CD1c-positive myeloid dendritic cell (primary cell): ENCODE measurements around the gene CNOT1.
"Not testable (repeated sequence)": the region's sequence is repeated elsewhere in the genome, so short reads cannot be mapped to it uniquely, and the experiment has no call there.

Experiments
- DNase-seq: peaks from one replicate; pipeline ENCODE4 v3.0.0-alpha.2; 2016; ENCODE audit errors: extremely low spot score

The CNOT1 gene

DNA sequence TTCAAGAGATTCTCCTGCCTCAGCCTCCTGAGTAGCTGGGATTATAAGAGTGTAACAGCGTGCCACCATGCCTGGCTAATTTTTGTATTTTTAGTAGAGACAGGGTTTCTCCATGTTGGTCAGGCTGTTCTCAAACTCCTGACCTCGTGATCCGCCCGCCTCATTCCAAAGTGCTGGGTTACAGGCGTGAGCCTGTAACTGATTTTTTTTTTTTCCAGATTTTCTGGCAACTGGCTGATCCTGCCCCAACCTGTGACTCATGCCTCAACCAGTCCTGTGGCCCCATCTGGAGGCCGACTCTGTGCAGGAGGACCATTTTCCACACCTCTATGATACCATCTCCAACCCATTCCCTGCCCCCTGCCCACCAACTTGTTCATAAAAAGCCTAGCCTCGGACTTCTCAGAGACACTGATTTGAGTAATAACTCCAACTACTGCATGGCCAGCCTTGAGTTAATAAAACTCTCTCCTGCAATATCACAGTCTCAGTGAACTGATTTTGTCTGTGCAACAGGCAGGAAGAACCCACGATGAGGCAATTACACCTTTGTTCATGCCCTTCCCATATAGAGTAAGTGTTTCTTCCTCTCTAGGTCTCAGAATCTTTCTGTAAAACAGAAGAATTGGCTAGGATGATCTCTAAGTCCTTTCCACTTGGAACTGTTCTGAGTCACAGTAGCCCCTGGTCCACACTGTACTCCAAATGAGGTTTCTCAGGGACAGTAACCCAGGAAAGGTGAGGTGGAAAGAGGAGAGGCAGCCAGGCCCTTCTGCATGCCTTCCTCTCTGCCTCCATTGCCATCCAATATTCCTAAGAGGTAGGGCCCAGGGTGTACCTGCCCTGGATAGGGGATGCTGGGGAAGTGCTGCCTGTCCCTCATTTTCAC, 8.8 kb upstream of the CNOT1 start:
- DNase-seq, result no peak

DNA sequence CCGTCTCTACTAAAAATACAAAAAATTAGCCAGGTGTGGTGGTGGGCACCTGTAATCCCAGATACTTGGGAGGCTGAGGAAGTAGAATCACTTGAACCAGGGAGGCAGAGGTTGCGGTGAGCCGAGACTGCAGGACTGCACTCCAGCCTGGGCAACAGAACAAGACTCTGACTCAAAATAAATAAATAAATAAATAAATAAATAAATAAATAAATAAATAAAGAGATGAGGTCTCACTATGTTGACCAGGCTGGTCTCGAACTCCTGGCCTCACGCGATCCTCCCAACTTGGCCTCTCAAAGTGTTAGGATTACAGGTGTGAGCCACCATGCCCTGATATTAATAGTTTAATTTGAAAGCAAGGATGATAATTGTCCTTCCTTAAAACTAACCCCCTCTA, 7.4 kb upstream of the CNOT1 start:
- not testable (repeated sequence) for DNase-seq

DNA sequence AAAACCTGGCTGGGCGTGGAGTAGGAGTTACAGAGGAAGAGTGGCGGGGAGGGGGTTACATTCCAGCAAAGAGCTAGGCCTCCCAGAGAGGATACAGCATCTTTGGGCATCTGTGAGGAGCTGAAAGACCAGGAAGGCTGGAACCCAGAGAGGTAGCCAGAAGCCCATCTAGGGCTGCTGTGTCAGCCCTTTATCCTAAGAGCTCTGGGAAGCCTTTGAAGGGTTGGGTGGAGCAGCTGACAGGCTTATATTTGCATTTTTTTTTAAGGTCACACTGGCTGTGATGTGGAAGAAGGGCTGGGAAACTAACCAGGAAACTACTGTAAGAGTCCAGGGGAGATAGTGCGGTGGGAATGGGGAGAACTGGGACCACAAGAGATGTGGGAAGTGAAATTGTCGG, 6.8 kb upstream of the CNOT1 start:
- no peak for DNase-seq

- no peak for DNase-seq
Observed at GRCh38 chr16:58635502-58635901, 5.9 kb upstream of the CNOT1 start.

- DNase-seq, result no peak
Observed at GRCh38 chr16:58634265-58634802, 4.7 kb upstream of the CNOT1 start.

GRCh38 chr16:58628845-58629732, 537 bp downstream of the CNOT1 start:
- DNase-seq, result peak; percentile 81

DNA sequence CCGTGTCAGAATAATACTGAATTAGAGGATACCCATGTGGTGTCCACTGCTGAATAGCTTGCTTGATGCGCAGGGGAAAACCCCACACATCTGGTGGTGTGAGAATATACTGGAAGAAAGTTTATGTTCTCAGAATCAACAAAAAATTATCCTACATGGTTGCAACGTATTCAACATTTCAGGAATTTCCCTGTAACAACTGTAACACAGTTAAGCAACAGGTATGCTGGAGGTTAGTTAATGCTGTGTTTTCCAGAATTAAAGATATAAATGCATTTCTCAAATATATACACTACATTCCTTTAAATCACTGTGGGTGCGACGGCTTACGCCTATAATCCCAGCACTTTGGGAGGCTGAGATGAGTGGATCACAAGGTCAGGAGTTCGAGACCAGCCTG, 5.4 kb downstream of the CNOT1 start:
- DNase-seq, result no peak

DNA sequence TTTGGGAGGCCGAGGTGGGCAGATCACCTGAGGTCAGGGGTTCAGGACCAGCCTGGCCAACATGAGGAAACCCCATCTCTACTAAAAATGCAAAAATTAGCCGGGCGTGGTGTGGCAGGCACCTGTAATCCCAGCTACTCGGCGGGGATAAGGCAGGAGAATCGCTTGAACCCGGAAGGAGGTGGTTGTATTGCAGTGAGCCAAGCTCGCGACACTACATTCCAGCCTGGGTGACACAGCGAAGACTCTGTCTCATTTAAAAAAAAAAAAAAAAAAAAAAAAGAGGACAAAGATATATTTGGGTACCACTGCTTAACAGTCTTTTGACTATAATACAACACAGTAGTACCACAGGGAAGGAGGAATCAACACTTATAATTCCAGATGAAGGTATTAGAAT, 9.2 kb downstream of the CNOT1 start:
- no peak for DNase-seq

GRCh38 chr16:58615280-58615679, 14.3 kb downstream of the CNOT1 start:
- no peak for DNase-seq

- no peak for DNase-seq
Observed at GRCh38 chr16:58614860-58615259, 14.8 kb downstream of the CNOT1 start.

DNA sequence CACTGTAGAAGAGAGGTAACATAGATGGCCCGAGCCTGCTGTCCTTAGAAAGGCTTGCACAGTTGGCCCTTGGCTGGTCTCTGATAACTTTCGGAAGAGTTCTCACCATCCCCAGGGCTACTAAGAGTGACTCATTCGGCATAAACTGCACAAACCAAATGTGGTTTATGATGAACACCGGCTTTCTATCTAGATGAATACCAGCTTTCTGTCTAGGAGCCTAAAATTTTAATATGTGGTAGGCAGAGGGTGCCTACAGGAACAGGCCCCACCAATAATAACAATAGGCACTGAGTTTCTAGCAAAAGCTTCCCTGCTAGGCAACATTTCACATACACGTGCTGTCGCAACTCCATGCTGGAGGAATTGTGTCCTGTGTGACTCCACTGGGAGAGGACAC, 15.4 kb downstream of the CNOT1 start:
- no peak for DNase-seq

DNA sequence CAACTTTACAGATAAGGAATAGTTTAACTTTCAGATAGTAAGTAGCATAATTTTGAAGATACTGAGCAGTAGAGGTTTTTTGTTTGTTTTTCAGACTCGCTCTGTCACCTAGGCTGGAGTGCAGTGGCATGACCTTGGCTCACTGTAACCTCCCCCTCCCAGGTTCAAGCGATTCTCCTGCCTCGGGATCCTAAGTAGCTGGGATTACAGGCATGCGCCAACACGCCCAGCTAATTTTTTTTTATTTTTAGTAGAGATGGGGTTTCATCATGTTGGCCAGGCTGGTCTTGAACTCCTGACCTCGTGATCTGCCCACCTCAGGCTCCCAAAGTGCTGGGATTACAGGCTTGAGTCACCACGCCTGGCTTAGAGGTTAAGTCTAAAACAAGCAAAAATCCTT, 16.7 kb downstream of the CNOT1 start:
- not testable (repeated sequence) for DNase-seq

DNA sequence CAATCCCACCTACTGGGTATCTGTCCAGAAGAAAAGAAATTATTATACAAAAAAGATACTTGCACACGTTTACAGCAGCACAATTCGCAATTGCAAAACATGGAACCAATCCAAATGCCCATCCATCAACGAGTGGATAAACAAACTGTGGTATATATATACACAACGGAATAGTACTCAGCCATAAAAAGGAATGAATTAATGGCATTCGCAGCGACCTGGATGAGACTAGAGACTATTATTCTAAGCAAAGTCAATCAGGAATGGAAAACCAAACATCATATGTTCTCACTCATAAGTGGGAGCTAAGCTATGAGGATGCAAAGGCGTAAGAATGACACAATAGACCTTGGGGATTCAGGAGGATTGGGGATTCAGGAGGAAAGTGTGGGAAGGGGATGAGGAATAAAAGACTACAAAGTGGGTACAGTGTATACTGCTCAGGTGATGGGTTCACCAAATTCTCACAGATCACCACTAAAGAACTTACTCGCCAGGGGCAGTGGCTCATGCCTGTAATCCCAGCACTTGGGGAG, 21.0 kb downstream of the CNOT1 start:
- no peak for DNase-seq

- no peak for DNase-seq
Observed at GRCh38 chr16:58605562-58605961, 24.1 kb downstream of the CNOT1 start.

- DNase-seq, result no peak
Observed at GRCh38 chr16:58591083-58591482, 38.5 kb downstream of the CNOT1 start.

DNA sequence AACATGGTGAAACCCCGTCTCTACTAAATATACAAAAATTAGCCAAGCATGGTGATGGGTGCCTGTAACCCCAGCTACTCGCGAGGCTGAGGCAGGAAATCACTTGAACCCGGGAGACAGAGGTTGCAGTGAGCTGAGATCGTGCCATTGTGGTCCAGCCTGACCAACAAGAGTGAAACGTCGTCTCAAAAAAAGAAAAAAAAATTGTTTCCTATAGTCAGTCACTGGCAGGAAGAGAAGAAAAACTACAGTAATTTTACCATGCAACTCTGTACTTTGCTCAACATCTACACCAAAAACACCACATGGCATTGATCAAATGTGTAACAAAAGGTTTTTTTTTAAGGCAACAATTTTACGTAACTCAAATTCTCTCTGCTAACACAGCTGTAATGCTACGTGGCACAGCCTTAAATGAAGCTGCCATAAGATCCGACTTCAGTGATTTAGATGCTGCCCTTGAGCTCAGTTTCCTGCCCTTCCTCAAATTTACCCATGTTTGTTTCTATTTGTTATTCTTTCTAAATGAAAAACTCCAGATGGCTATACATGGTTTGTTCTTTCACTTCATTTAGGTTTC, 40.2 kb downstream of the CNOT1 start:
- no peak for DNase-seq

DNA sequence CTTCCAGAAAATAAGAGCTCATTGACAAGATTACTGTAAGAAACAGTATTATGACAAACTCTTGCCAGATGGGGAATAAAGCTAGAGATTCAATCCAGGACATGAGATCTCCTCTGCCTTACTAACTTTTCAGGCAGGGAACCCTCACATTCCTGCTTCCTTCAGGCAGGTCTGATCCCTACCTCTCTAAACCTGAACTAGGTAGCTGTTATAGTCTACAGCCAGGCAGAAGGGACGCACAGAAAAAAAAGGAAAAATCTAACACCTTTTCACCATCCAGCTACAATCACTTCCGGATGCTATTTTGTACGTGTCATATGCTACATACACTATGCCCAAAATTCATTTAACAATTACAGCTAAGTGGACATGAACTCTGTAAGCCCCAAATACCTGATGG, 41.2 kb downstream of the CNOT1 start:
- DNase-seq, result no peak

- no peak for DNase-seq
Observed at GRCh38 chr16:58586340-58587030, 43.1 kb downstream of the CNOT1 start.

DNA sequence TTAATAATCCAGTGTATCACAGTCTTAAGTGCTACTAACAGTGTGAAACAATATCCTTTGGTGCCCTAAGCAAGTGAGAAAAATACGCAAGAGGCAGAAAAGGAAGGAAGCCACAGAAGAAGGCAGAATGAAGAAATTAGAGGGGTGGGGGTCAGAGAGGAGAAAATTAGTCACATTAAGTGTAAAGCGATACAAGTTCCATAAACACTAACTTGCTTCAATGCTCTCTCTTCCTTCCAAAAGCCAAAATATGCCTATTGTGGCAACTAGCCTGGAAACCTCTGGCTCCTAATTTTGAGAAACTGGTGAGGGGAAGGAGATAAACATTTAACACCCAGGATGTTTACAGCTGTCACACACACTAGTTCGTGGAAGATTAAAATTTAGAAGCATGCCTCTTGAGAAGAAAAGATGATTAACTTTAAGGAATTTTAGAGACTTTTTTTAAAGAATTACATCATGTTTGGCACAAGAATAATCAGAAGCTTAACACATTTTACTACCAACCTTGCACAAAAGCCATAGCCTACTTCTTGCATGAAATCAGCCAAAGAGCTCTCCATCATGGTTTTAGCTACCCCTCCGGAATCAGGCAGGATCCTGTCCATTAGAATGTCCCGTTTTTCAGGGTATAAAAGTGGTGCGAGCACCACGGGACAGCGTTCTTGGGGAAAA, 44.7 kb downstream of the CNOT1 start:
- DNase-seq, result no peak

DNA sequence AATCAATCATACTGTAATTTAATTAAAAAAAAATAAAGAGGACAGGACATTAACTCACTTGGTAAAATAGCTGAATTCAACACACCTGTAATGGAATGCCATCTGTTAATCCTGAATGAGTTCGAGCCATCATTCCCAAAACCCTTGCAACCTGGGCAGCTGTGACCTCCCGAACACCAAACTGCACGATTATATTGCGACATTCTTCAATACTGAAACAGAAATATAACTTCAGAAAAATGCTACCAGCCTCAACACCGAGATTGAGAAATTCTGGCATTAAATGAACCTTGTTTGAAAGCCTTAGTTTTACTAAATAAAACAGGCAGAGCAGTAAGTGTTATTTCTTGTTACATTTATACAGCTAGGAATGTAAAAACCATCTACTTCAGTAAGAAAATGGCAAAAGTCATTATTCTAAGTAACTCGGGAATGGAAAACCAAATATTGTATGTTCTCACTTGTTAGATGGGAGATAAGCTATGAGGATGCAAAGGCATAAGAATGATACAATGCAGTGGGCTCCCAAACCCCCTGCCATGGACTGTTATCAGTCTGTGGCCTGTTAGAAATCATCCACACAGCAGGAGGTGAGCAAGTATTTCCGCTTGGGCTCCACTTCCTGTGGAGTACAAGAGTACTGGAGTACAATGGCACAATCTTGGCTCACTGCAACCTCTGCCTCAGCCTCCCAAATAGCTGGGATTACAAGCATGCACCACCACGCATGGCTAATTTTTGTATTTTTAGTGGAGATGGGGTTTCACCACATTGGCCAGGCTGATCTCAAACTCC, 46.5 kb downstream of the CNOT1 start:
- DNase-seq, result no peak
